ENCODE data around the gene RPS6KL1.
A peak's percentile ranks its signal among the peaks of the same experiment; 100 is the strongest.

The RPS6KL1 gene

GRCh38 chr14:74920281-74920680 is 2.8 kb downstream of the RPS6KL1 start:
- DNase-seq: no peak
- no peaks in the 10 kb centered on the region for H3K36me3 Mint-ChIP-seq
- no peak overlapping the region for H3K27ac Mint-ChIP-seq
- CTCF ChIA-PET: interaction anchor here (1.1 to 4.6 kb wide), 2 partner anchors 13 to 168 kb away, joined by 3 to 24 read pairs; no protein-coding TSS in a partner anchor
- no peak overlapping the region for H3K4me3 Mint-ChIP-seq
- H3K27me3 Mint-ChIP-seq: peaks cover 24% of the 10 kb centered on the region
- no peaks in the 10 kb centered on the region for H3K9me3 Mint-ChIP-seq
- peaks cover 13% of the 10 kb centered on the region for H3K4me1 Mint-ChIP-seq

- peaks cover 13% of the 10 kb centered on the region for H3K4me1 Mint-ChIP-seq
- peaks cover 24% of the 10 kb centered on the region for H3K27me3 Mint-ChIP-seq
- H3K36me3 Mint-ChIP-seq: no peaks in the 10 kb centered on the region
- DNase-seq: no peak
- CTCF ChIA-PET: interaction anchor here (1.1 to 4.6 kb wide), 2 partner anchors 13 to 169 kb away, joined by 3 to 24 read pairs; no protein-coding TSS in a partner anchor
- H3K4me3 Mint-ChIP-seq: no peak overlapping the region
- H3K27ac Mint-ChIP-seq: no peak overlapping the region
- H3K9me3 Mint-ChIP-seq: no peaks in the 10 kb centered on the region
These were observed 3.5 kb downstream of the RPS6KL1 start for GRCh38 chr14:74919421-74920165.

DNA sequence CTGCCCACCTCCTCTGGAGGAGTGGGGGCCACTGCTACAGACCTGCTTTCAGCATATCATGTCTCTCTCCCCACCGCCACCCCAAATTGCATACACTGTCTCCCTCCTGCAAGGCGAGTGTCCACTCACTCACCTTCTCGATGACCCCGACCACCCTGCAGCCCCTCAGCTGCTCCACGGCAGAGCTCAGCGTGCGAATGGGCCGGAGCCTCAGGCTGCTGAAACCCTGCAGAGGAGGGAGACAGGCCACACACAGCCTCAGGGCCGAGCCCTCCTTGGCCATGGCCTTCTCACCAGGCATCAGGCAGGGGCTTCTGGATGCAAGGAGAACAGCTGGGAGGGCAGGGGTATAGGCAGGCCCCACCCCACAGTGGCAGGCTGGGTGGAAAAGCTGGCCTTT is 4.7 kb downstream of the RPS6KL1 start:
- DNase-seq: no peak
- no peaks in the 10 kb centered on the region for H3K36me3 Mint-ChIP-seq
- peaks cover 16% of the 10 kb centered on the region for H3K27me3 Mint-ChIP-seq
- H3K9me3 Mint-ChIP-seq: no peaks in the 10 kb centered on the region
- no peak overlapping the region for H3K27ac Mint-ChIP-seq
- peaks cover 7% of the 10 kb centered on the region for H3K4me1 Mint-ChIP-seq
- CTCF ChIA-PET: interaction anchor here (0.6 kb wide), 1 partner anchor 57 kb away, joined by 3 read pairs; no protein-coding TSS in a partner anchor
- no peak overlapping the region for H3K4me3 Mint-ChIP-seq

- no peak overlapping the region for H3K27ac Mint-ChIP-seq
These were observed 5.4 kb downstream of the RPS6KL1 start for GRCh38 chr14:74917646-74918081.

DNA sequence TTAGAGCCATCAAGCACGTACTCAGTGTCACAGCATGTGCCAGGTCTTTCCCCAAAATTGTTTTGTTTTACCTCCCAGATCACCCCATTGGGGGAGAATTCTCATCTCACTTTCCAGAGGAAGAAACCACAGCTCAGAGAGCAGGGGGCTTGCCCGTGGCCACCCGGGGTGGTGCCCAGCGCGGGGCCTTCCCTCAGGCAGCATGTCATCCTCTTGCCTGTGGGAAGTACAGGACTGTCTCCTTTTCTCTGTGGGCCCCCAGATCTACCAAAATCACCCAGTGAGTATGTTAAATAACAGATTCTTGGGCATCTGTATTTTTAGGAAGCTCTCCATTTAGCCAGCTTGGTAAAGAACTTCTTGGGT is 5.9 kb downstream of the RPS6KL1 start:
- CTCF ChIA-PET: interaction anchor here (1.0 kb wide), 3 partner anchors 9 to 171 kb away, joined by 3 to 5 read pairs (median 3); no protein-coding TSS in a partner anchor
- H3K9me3 Mint-ChIP-seq: no peaks in the 10 kb centered on the region
- no peaks in the 10 kb centered on the region for H3K36me3 Mint-ChIP-seq
- H3K4me1 Mint-ChIP-seq: peaks cover 1% of the 10 kb centered on the region
- H3K27ac Mint-ChIP-seq: no peak overlapping the region
- DNase-seq: no peak
- no peak overlapping the region for H3K4me3 Mint-ChIP-seq
- H3K27me3 Mint-ChIP-seq: peaks cover 14% of the 10 kb centered on the region

More at GRCh38 chr14:74917646-74918081, 5.4 kb downstream of the RPS6KL1 start:
- Mint-ChIP-seq H3K4me3 (no peak overlapping the region), H3K9me3 (no peaks in the 10 kb centered on the region), H3K27me3 (peaks cover 16% of the 10 kb centered on the region), H3K36me3 (no peaks in the 10 kb centered on the region), H3K4me1 (peaks cover 6% of the 10 kb centered on the region)
- CTCF ChIA-PET: interaction anchor here (1.0 kb wide), 3 partner anchors 10 to 170 kb away, joined by 3 to 5 read pairs (median 3); no protein-coding TSS in a partner anchor
- DNase-seq: no peak

DNA sequence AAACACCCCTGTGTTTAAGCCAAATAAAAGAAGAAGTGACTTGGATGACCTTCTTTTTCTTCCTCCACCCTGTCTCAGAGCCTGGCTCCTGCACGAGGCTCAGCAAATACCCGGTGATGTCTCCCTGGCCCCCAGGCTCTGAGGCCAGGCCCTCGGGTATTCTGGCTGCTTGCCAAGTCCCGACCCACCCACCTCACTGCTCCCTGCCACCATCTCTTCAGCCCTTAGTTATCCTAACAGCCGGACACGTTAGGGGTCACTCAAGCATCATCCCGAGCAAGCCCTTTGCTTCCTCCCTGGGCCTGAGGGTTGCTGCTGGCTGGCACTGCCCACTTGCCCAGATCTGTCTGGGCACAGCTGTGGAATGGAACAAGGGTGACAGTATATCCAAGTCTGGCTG is 7.2 kb downstream of the RPS6KL1 start:
- Mint-ChIP-seq H3K4me1 (no peaks in the 10 kb centered on the region), H3K9me3 (no peaks in the 10 kb centered on the region), H3K36me3 (no peaks in the 10 kb centered on the region), H3K27ac (no peak overlapping the region), H3K27me3 (peaks cover 13% of the 10 kb centered on the region), H3K4me3 (no peak overlapping the region)
- DNase-seq: no peak
- CTCF ChIA-PET: interaction anchor here (0.7 kb wide), 1 partner anchor 172 kb away, joined by 3 read pairs; no protein-coding TSS in a partner anchor

- Mint-ChIP-seq H3K27ac (no peak overlapping the region), H3K9me3 (no peaks in the 10 kb centered on the region), H3K27me3 (peaks cover 13% of the 10 kb centered on the region), H3K4me3 (no peak overlapping the region), H3K36me3 (no peaks in the 10 kb centered on the region), H3K4me1 (no peaks in the 10 kb centered on the region)
- no peak for DNase-seq
- CTCF ChIA-PET: interaction anchor here (0.7 to 1.1 kb wide), 3 partner anchors 11 to 175 kb away, joined by 3 read pairs; no protein-coding TSS in a partner anchor
These were observed 7.6 kb downstream of the RPS6KL1 start for GRCh38 chr14:74915426-74915825.

- Mint-ChIP-seq H3K9me3 (no peaks in the 10 kb centered on the region), H3K27ac (no peak overlapping the region), H3K4me3 (no peak overlapping the region), H3K27me3 (peaks cover 13% of the 10 kb centered on the region), H3K36me3 (no peaks in the 10 kb centered on the region), H3K4me1 (no peaks in the 10 kb centered on the region)
- DNase-seq: peak; percentile 43
- CTCF ChIA-PET: interaction anchor here (1.1 kb wide), 1 partner anchor 9 kb away, joined by 3 read pairs; no protein-coding TSS in a partner anchor
These were observed 9.0 kb downstream of the RPS6KL1 start for GRCh38 chr14:74913986-74914573.

DNA sequence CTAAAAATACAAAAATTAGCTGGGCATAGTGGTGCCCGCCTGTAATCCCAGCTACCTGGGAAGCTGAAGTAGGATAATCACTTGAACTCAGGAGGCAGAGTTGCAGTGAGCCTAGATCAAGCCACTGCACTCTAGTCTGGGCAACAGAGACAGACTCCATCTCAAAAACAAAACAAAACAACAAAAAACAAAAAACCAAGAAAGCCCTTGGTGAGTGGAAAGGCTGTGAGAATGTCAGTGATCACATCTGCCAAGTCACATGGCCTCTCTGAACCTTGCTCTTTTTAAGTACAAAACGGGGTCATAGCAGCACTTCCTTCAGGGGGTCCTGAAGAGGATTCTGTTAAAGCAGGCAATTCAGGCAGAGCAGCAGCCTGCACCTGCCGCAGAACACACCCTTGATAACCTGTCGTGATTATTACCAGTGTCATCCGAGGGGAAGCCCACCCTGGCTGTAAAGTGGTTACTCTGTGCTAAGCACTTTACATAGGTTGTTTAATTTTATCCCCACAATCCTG is 9.6 kb downstream of the RPS6KL1 start:
- no peaks in the 10 kb centered on the region for H3K9me3 Mint-ChIP-seq
- DNase-seq: no peak
- no peak overlapping the region for H3K27ac Mint-ChIP-seq
- H3K4me1 Mint-ChIP-seq: no peaks in the 10 kb centered on the region
- H3K27me3 Mint-ChIP-seq: peaks cover 13% of the 10 kb centered on the region
- CTCF ChIA-PET: no interaction called here
- no peak overlapping the region for H3K4me3 Mint-ChIP-seq
- H3K36me3 Mint-ChIP-seq: no peaks in the 10 kb centered on the region

- CTCF ChIA-PET: interaction anchor here (1.6 kb wide), 1 partner anchor 53 kb away, joined by 4 read pairs; no protein-coding TSS in a partner anchor
- no peaks in the 10 kb centered on the region for H3K4me1 Mint-ChIP-seq
- H3K9me3 Mint-ChIP-seq: no peaks in the 10 kb centered on the region
- no peaks in the 10 kb centered on the region for H3K36me3 Mint-ChIP-seq
- no peak overlapping the region for H3K4me3 Mint-ChIP-seq
- H3K27ac Mint-ChIP-seq: no peak overlapping the region
- DNase-seq: no peak
- H3K27me3 Mint-ChIP-seq: peaks cover 13% of the 10 kb centered on the region
These were observed 10.3 kb downstream of the RPS6KL1 start for GRCh38 chr14:74912801-74913200.

DNA sequence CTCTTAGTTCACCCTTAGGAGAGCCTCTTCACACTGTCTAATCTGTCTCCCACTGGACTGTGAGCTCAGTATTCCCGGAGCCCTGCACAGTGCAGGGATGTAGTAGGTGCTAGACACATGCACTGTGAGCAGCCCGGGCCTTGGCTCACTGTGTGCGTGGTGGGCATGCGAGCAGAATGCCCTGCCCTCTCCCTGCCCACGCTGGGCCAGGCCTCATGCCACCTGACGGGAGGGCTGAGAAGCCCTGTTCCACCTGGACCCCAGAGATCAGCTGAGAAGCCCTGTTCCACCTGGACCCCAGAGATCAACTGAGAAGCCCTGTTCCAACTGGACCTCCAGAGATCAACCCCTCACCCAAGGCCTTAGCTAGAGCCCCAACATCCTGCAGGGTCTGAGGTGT is 10.9 kb downstream of the RPS6KL1 start:
- Mint-ChIP-seq H3K9me3 (no peaks in the 10 kb centered on the region), H3K36me3 (no peaks in the 10 kb centered on the region), H3K4me3 (no peak overlapping the region), H3K4me1 (peaks cover 2% of the 10 kb centered on the region), H3K27me3 (peaks cover 13% of the 10 kb centered on the region), H3K27ac (no peak overlapping the region)
- CTCF ChIA-PET: interaction anchor here (1.6 to 3.0 kb wide), 2 partner anchors 52 to 176 kb away, joined by 4 to 10 read pairs; no protein-coding TSS in a partner anchor
- DNase-seq: no peak

GRCh38 chr14:74911704-74912103 is 11.4 kb downstream of the RPS6KL1 start:
- Mint-ChIP-seq H3K27ac (no peak overlapping the region), H3K4me1 (peaks cover 2% of the 10 kb centered on the region), H3K9me3 (no peaks in the 10 kb centered on the region), H3K4me3 (no peak overlapping the region), H3K36me3 (no peaks in the 10 kb centered on the region), H3K27me3 (peaks cover 13% of the 10 kb centered on the region)
- CTCF ChIA-PET: interaction anchor here (1.6 to 3.0 kb wide), 2 partner anchors 52 to 176 kb away, joined by 4 to 10 read pairs; no protein-coding TSS in a partner anchor
- DNase-seq: no peak

DNA sequence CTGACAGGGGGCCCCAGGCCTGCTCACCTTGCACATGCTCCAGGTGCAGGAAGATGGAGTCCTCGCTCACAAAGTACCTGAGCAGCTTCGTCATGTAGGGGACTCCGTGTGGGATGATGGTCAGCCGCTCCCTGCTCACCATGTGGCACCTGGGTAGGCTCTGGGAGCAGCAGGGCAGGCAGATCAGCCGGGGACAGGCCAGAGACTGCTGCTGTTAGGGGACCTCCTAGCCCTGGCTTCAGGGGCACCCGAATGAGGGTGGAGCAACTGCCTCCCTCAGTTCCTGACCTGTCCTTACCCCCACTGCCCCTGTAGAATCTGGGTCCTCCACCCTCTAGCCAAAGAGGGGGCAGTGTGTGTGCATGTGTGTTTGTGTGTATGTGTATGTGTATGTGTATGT is 11.8 kb downstream of the RPS6KL1 start:
- CTCF ChIA-PET: interaction anchor here (1.3 to 3.0 kb wide), 2 partner anchors 50 to 177 kb away, joined by 5 to 10 read pairs; no protein-coding TSS in a partner anchor

DNA sequence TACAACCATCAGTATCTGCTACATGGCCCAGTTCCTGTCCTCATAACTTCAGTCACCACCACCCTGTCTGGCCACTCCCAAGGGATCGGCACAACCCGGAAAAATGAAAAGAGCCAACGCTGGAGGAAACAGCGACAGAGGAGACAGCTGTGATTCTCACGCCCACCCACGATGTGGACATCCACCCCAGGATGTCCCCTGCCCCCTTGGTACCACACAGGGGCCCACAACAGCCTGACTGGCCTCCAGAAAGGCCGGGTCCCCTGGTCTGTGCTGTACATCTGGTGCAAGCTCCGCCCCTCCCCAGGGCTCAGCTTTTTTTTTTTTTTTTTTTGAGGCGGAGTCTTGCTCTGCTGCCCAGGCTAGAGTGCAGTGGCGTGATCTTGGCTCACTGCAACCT is 12.5 kb downstream of the RPS6KL1 start:
- CTCF ChIA-PET: interaction anchor here (0.7 to 3.0 kb wide), 4 partner anchors 17 to 179 kb away, joined by 3 to 10 read pairs (median 4); no protein-coding TSS in a partner anchor

More for the DNA sequence above, 11.8 kb downstream of the RPS6KL1 start:
- Mint-ChIP-seq H3K27me3 (peaks cover 13% of the 10 kb centered on the region), H3K4me1 (peaks cover 2% of the 10 kb centered on the region), H3K4me3 (no peak overlapping the region), H3K9me3 (no peaks in the 10 kb centered on the region), H3K36me3 (no peaks in the 10 kb centered on the region), H3K27ac (no peak overlapping the region)
- no peak for DNase-seq

More for the DNA sequence above, 12.5 kb downstream of the RPS6KL1 start:
- peaks cover 6% of the 10 kb centered on the region for H3K27me3 Mint-ChIP-seq
- H3K36me3 Mint-ChIP-seq: peaks cover 2% of the 10 kb centered on the region
- H3K27ac Mint-ChIP-seq: no peak overlapping the region
- H3K4me3 Mint-ChIP-seq: no peak overlapping the region
- DNase-seq: no peak
- H3K4me1 Mint-ChIP-seq: peaks cover 5% of the 10 kb centered on the region
- H3K9me3 Mint-ChIP-seq: no peaks in the 10 kb centered on the region
